ENCODE results near the gene KNOP1.

GRCh38 chr16:19765860-19766553, 48.0 kb upstream of the KNOP1 start:
- no peak for TF ChIP-seq CTCF (conservative IDR thresholded peaks at IDR 0.05; ENCODE audit: low read length)
- TF ChIP-seq EZH2phosphoT487 (IDR thresholded peaks at IDR 0.05; ENCODE audit: borderline replicate concordance, low read depth, low read length) = no peak

Data from OCI-LY7 (cell line).